IMR-90 (cell line): ENCODE measurements around the gene APOBEC3B.

Experiments
- CEBPB ChIP-seq: IDR thresholded peaks from 2 replicates; pipeline ENCODE4 v1.6.1; 2012; ENCODE audit warnings: low read depth, low read length, improper control_type of control experiment
- CHD1 ChIP-seq: IDR thresholded peaks from 2 replicates; pipeline ENCODE4 v1.6.1; 2012; ENCODE audit warnings: low read depth, low read length, improper control_type of control experiment
- FOS ChIP-seq: fragments of 150-350 bp; IDR thresholded peaks from 2 replicates; pipeline ENCODE4 v1.6.1; 2016; ENCODE audit warnings: low read depth, low read length
- MAZ ChIP-seq: IDR thresholded peaks from 2 replicates; pipeline ENCODE4 v1.6.1; 2012; ENCODE audit warnings: low read depth, mild to moderate bottlenecking, low read length, improper control_type of control experiment, moderate library complexity, borderline replicate concordance
- MXI1 ChIP-seq: IDR thresholded peaks from 2 replicates; pipeline ENCODE4 v1.6.1; 2012; ENCODE audit warnings: low read depth, mild to moderate bottlenecking, low read length, moderate library complexity, borderline replicate concordance
- POLR2A ChIP-seq: IDR thresholded peaks from 2 replicates; pipeline ENCODE4 v1.6.1; 2012; ENCODE audit warnings: mild to moderate bottlenecking, low read depth, low read length
- RCOR1 ChIP-seq: IDR thresholded peaks from 2 replicates; pipeline ENCODE4 v1.6.1; 2012; ENCODE audit warnings: mild to moderate bottlenecking, low read length, improper control_type of control experiment; ENCODE audit not compliant: insufficient replicate concordance
- RFX5 ChIP-seq: IDR thresholded peaks from 2 replicates; pipeline ENCODE4 v1.8.0; 2012; ENCODE audit warnings: low read depth, mild to moderate bottlenecking, low read length, moderate library complexity
- TF ChIP-seq, protein P1 (sequence below): conservative IDR thresholded peaks from 2 replicates; pipeline ENCODE4 v1.5.1; 2012; ENCODE audit warnings: mild to moderate bottlenecking, low read depth, low read length, improper control_type of control experiment
- TF ChIP-seq, protein P2 (sequence below): fragments of 150-350 bp; IDR thresholded peaks from 2 replicates; pipeline ENCODE4 v1.6.1; 2017; ENCODE audit warnings: mild to moderate bottlenecking, antibody characterized with exemption, low read length, low read depth

DNA sequence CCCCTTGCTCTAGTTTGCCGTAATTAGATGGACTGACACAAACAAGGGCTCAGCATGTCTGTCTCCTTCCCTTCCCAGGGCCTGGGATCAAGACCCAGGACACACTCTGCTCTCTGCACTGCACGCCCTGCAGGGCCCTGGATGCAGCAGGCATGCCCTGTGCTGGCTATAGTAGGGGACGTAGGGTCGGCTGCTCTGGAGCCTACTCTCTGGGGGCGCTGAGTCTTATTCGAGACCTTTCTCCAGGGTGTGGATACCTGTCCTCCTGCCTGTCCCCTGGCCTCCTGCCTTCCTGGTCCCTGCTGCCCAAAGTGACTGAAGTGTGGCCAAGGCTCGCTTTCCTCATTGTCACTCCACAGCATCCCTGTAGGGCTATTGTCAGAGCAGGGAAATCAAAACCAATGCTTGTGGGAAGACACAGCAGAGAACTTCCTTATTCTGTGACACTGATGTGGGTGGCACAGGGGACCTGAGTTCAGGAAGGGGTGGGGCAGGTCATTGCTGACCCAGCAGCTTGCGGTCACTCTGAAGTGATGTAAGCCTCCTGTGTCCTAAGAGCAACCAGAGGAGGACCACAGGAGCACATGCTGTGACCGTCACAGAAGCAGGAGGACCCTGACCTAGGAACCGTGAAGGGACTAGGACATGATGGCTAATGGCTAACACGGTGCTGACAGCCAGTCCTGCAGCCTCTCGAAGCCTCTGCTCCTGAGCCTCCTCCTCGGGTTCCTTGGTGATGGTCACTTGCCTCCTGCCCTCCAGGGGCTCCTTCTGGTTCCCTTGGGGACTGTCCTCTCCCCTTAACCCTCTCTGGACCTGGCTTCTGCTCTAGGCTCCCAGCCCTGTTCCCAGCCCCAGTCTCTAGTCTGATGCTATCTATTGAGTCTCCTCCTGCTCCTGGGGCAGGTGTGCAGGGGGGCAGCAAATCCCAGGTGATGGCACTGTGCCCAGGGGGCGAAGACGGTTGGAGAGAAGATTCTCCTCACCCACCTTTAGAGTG lies 14.4 kb upstream of the APOBEC3B start:
- TF ChIP-seq, protein P1, sequence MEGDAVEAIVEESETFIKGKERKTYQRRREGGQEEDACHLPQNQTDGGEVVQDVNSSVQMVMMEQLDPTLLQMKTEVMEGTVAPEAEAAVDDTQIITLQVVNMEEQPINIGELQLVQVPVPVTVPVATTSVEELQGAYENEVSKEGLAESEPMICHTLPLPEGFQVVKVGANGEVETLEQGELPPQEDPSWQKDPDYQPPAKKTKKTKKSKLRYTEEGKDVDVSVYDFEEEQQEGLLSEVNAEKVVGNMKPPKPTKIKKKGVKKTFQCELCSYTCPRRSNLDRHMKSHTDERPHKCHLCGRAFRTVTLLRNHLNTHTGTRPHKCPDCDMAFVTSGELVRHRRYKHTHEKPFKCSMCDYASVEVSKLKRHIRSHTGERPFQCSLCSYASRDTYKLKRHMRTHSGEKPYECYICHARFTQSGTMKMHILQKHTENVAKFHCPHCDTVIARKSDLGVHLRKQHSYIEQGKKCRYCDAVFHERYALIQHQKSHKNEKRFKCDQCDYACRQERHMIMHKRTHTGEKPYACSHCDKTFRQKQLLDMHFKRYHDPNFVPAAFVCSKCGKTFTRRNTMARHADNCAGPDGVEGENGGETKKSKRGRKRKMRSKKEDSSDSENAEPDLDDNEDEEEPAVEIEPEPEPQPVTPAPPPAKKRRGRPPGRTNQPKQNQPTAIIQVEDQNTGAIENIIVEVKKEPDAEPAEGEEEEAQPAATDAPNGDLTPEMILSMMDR, result no peak
- TF ChIP-seq CEBPB (no peak), POLR2A (no peak), MAZ (no peak), RFX5 (no peak), MXI1 (no peak), RCOR1 (no peak), FOS (no peak), CHD1 (no peak)
- TF ChIP-seq, protein P2, sequence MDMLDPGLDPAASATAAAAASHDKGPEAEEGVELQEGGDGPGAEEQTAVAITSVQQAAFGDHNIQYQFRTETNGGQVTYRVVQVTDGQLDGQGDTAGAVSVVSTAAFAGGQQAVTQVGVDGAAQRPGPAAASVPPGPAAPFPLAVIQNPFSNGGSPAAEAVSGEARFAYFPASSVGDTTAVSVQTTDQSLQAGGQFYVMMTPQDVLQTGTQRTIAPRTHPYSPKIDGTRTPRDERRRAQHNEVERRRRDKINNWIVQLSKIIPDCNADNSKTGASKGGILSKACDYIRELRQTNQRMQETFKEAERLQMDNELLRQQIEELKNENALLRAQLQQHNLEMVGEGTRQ, result no peak
